GM12878 (cell line): Measurements from ENCODE around the gene ERVH48-1. TPM values are rescaled to one million over a fixed set of nuclear protein-coding genes. Genes with fewer than 3 reads are reported as not detected.

Source experiments
- ASH2L ChIP-seq: fragments of 300-600, 200-600 bp; sonication (generic); IDR thresholded peaks from 2 replicates; pipeline ENCODE4 v1.6.1; 2017; ENCODE audit warnings: low read depth, mild to moderate bottlenecking, borderline replicate concordance
- BACH1 ChIP-seq: fragments of 450-650 bp; IDR thresholded peaks from 2 replicates; pipeline ENCODE4 v1.6.1; 2017; ENCODE audit warnings: mild to moderate bottlenecking, borderline replicate concordance
- CHD1 ChIP-seq: IDR thresholded peaks from 2 replicates; pipeline ENCODE4 v1.6.1; 2012; ENCODE audit warnings: low read depth, low read length, improper control_type of control experiment
- CHD2 ChIP-seq: IDR thresholded peaks from 2 replicates; pipeline ENCODE4 v1.6.1; 2011; ENCODE audit warnings: low read depth, low read length, improper control_type of control experiment, borderline replicate concordance
- EZH2 ChIP-seq: IDR thresholded peaks from 2 replicates; pipeline ENCODE4 v1.6.1; 2012; ENCODE audit warnings: low read depth, mild to moderate bottlenecking, control low read depth, inconsistent platforms, low read length, borderline replicate concordance; ENCODE audit not compliant: control insufficient read depth
- GABPA ChIP-seq: IDR thresholded peaks from 2 replicates; pipeline ENCODE4 v1.6.1; 2014; ENCODE audit warnings: antibody characterized with exemption, low read depth, mild to moderate bottlenecking, inconsistent platforms
- JUND ChIP-seq: IDR thresholded peaks from 2 replicates; pipeline ENCODE4 v1.6.1; 2012; ENCODE audit warnings: low read depth, mild to moderate bottlenecking, low read length, improper control_type of control experiment, moderate library complexity
- MEF2B ChIP-seq: fragments of 450-650 bp; IDR thresholded peaks from 2 replicates; pipeline ENCODE4 v1.6.1; 2018; ENCODE audit warnings: mild to moderate bottlenecking, moderate library complexity; ENCODE audit not compliant: partially characterized antibody, poor library complexity, severe bottlenecking
- NBN ChIP-seq: fragments of 450-650 bp; IDR thresholded peaks from 2 replicates; pipeline ENCODE4 v1.6.1; 2016
- PAX8 ChIP-seq: fragments of 450-650 bp; IDR thresholded peaks from 2 replicates; pipeline ENCODE4 v1.6.1; 2017; ENCODE audit warnings: mild to moderate bottlenecking, moderate library complexity
- PML ChIP-seq: IDR thresholded peaks from 2 replicates; pipeline ENCODE4 v1.6.1; 2012; ENCODE audit warnings: low read length, inconsistent platforms
- POU2F2 ChIP-seq: IDR thresholded peaks from 3 replicates; pipeline ENCODE4 v1.6.1; 2011; ENCODE audit warnings: low read depth, mild to moderate bottlenecking, low read length, borderline replicate concordance
- SMAD5 ChIP-seq: IDR thresholded peaks from 2 replicates; pipeline ENCODE4 v1.6.1; 2016; ENCODE audit warnings: antibody characterized with exemption, low read depth
- SMARCA5 ChIP-seq: fragments of 450-650 bp; IDR thresholded peaks from 2 replicates; pipeline ENCODE4 v1.6.1; 2017; ENCODE audit warnings: mild to moderate bottlenecking
- SMC3 ChIP-seq: IDR thresholded peaks from 2 replicates; pipeline ENCODE4 v1.6.1; 2011; ENCODE audit warnings: low read length, improper control_type of control experiment, borderline replicate concordance
- TARDBP ChIP-seq: IDR thresholded peaks from 2 replicates; pipeline ENCODE4 v1.6.1; 2016; ENCODE audit warnings: borderline replicate concordance
- TCF7 ChIP-seq: IDR thresholded peaks from 2 replicates; pipeline ENCODE4 v1.6.1; 2014; ENCODE audit warnings: antibody characterized with exemption, borderline replicate concordance
- YY1 ChIP-seq: IDR thresholded peaks from 2 replicates; pipeline ENCODE4 v1.6.1; 2011; ENCODE audit warnings: low read depth, mild to moderate bottlenecking, low read length
- ZBED1 ChIP-seq: IDR thresholded peaks from 2 replicates; pipeline ENCODE4 v1.6.1; 2016; ENCODE audit warnings: borderline replicate concordance
- polyA plus RNA-seq, 11 experiments: library from polyadenylated mRNA; depleted of rRNA in 4 of 11; unstranded in 6 of 11; stranded (reverse) in 5 of 11; fragments of >200 nt; fragmentation: Nextera tagmentation in 4 of 11; fragmentation: Illumina TruSeq in 1 of 11; extraction: Ambion mirVana in 4 of 11; extraction: Trizol in 1 of 11; gene quantifications; 1 replicate in 1 of 11; 2 replicates in 10 of 11; pipeline versions ENCODE4 v1.2.1 to v1.2.3, GENCODE V29; 2011 to 2016; ENCODE audit warnings: inconsistent platforms in 2 of 11, missing spikeins in 2 of 11, low read depth in 1 of 11
- total RNA-seq, 4 experiments: library from RNA; depleted of rRNA in 3 of 4; stranded (reverse); fragments of >200 nt in 3 of 4; fragmentation: Illumina TruSeq in 1 of 4; extraction: Trizol in 1 of 4; gene quantifications; 2 replicates each; pipeline versions ENCODE4 v1.2.1 to v1.2.3, GENCODE V29; 2013 to 2021
- TF ChIP-seq, protein P1 (sequence below): IDR thresholded peaks from 2 replicates; pipeline ENCODE4 v1.6.1; 2011; ENCODE audit warnings: mild to moderate bottlenecking, low read depth, low read length, moderate library complexity; ENCODE audit not compliant: insufficient replicate concordance
- TF ChIP-seq, protein P2 (sequence below): IDR thresholded peaks from 2 replicates; pipeline ENCODE4 v1.6.1; 2011; ENCODE audit warnings: borderline replicate concordance, low read depth, mild to moderate bottlenecking, moderate library complexity, mixed read lengths, low read length; ENCODE audit not compliant: insufficient read depth; ENCODE audit errors: extremely low read length
- TF ChIP-seq, protein P3 (sequence below): fragments of 150-350 bp; IDR thresholded peaks from 2 replicates; pipeline ENCODE4 v1.6.1; 2014; ENCODE audit warnings: mild to moderate bottlenecking, low read depth, low read length
- TF ChIP-seq, protein P4 (sequence below): IDR thresholded peaks from 2 replicates; pipeline ENCODE4 v1.6.1; 2011; ENCODE audit warnings: low read depth, low read length, improper control_type of control experiment, borderline replicate concordance
- TF ChIP-seq, protein P5 (sequence below), 3 experiments: IDR thresholded peaks in 2 of 3; conservative IDR thresholded peaks in 1 of 3; 2 replicates each; pipeline ENCODE4 v1.5.1; 2011; ENCODE audit warnings: low read depth in 3 of 3, low read length in 3 of 3, mild to moderate bottlenecking in 3 of 3, control low read depth in 2 of 3, moderate library complexity in 2 of 3, inconsistent platforms in 1 of 3, mixed read lengths in 1 of 3; ENCODE audit not compliant: control insufficient read depth in 2 of 3, insufficient read depth in 1 of 3; ENCODE audit errors: extremely low read depth in 1 of 3

Gene ERVH48-1
- total and polyA plus RNA-seq, 10 of the 15 experiments (the other 5 are each of a cell fraction or from before 2014, with no cell fraction given) = 0.03 to 0.30 (median 0.13) TPM; not detected in 7

DNA sequence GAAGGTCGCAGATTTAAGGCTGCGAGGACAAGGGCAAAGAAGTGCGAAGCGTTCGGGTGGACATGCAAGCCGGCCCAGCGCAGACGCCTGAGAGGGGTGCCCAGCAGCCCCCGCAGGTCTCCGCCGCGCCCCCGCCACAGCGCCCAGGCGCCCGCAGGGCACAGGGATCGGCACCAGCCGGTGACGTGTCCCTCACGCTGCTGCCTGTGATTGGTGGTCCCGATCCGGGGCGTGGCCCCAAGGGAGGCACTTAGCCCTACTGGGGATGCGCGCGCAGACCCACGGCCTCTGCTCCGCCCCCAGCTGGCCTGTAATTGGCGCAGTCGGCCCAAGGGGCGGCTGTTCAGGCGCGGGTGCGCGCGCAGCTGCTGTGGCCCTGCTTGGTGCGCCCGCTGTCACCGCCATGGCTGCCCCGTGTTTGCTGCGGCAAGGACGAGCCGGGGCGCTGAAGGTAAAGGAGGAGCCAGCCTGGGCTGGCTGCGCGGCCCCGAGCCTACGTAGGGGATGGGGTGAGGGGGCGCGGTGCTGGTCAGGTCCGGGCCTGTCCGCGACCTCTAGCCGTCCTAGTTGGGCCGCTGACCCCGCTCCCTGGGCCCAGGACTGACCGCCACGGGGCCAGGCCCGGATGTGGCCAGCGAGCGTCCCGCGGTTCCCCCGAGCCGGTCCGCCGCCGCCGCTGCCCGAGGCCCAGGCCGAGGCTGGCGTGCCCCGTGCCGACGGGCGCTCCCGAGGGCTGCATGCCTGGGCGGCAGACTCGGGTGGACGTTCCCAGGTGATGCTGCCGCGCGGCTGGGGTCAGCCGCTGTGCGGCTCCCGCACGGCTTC is 32.3 kb downstream of the ERVH48-1 start, which contains the start of gene NDUFV3 (continued):
- TF ChIP-seq, protein P1, sequence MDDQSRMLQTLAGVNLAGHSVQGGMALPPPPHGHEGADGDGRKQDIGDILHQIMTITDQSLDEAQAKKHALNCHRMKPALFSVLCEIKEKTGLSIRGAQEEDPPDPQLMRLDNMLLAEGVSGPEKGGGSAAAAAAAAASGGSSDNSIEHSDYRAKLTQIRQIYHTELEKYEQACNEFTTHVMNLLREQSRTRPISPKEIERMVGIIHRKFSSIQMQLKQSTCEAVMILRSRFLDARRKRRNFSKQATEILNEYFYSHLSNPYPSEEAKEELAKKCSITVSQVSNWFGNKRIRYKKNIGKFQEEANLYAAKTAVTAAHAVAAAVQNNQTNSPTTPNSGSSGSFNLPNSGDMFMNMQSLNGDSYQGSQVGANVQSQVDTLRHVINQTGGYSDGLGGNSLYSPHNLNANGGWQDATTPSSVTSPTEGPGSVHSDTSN = no peak
- TF ChIP-seq SMAD5 (0 out of 2 replicates have a peak, but pooled peaks have one; percentile 65), PML (no peak; the same call in 1 of the 2 replicates), TCF7 (no peak), SMARCA5 (peak; percentile 77), MEF2B (no peak), TARDBP (0 out of 2 replicates have a peak, but pooled peaks have one; percentile 13), EZH2 (no peak), GABPA (no peak), CHD1 (no peak), SMC3 (no peak), NBN (no peak), PAX8 (no peak), BACH1 (no peak; the same call in 1 of the 2 replicates), CHD2 (no peak), ZBED1 (no peak), ASH2L (no peak), YY1 (peak; percentile 95), JUND (no peak), POU2F2 (0 out of 3 replicates have a peak, but pooled peaks have one; percentile 29)
- TF ChIP-seq, protein P2, sequence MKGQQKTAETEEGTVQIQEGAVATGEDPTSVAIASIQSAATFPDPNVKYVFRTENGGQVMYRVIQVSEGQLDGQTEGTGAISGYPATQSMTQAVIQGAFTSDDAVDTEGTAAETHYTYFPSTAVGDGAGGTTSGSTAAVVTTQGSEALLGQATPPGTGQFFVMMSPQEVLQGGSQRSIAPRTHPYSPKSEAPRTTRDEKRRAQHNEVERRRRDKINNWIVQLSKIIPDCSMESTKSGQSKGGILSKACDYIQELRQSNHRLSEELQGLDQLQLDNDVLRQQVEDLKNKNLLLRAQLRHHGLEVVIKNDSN = no peak
- TF ChIP-seq, protein P3, sequence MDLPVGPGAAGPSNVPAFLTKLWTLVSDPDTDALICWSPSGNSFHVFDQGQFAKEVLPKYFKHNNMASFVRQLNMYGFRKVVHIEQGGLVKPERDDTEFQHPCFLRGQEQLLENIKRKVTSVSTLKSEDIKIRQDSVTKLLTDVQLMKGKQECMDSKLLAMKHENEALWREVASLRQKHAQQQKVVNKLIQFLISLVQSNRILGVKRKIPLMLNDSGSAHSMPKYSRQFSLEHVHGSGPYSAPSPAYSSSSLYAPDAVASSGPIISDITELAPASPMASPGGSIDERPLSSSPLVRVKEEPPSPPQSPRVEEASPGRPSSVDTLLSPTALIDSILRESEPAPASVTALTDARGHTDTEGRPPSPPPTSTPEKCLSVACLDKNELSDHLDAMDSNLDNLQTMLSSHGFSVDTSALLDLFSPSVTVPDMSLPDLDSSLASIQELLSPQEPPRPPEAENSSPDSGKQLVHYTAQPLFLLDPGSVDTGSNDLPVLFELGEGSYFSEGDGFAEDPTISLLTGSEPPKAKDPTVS = no peak
- TF ChIP-seq, protein P4, sequence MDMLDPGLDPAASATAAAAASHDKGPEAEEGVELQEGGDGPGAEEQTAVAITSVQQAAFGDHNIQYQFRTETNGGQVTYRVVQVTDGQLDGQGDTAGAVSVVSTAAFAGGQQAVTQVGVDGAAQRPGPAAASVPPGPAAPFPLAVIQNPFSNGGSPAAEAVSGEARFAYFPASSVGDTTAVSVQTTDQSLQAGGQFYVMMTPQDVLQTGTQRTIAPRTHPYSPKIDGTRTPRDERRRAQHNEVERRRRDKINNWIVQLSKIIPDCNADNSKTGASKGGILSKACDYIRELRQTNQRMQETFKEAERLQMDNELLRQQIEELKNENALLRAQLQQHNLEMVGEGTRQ = no peak
- TF ChIP-seq, protein P5, sequence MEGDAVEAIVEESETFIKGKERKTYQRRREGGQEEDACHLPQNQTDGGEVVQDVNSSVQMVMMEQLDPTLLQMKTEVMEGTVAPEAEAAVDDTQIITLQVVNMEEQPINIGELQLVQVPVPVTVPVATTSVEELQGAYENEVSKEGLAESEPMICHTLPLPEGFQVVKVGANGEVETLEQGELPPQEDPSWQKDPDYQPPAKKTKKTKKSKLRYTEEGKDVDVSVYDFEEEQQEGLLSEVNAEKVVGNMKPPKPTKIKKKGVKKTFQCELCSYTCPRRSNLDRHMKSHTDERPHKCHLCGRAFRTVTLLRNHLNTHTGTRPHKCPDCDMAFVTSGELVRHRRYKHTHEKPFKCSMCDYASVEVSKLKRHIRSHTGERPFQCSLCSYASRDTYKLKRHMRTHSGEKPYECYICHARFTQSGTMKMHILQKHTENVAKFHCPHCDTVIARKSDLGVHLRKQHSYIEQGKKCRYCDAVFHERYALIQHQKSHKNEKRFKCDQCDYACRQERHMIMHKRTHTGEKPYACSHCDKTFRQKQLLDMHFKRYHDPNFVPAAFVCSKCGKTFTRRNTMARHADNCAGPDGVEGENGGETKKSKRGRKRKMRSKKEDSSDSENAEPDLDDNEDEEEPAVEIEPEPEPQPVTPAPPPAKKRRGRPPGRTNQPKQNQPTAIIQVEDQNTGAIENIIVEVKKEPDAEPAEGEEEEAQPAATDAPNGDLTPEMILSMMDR (IDR thresholded peaks at IDR 0.05 in 2 of 3, conservative IDR thresholded peaks at IDR 0.05 in 1 of 3; ENCODE audit: control insufficient read depth in 2 of 3, extremely low read depth in 1 of 3, insufficient read depth in 1 of 3, low read depth in 3 of 3, low read length in 3 of 3) = no peak
